ENCODE results near the gene AATK.

Gene AATK

DNA sequence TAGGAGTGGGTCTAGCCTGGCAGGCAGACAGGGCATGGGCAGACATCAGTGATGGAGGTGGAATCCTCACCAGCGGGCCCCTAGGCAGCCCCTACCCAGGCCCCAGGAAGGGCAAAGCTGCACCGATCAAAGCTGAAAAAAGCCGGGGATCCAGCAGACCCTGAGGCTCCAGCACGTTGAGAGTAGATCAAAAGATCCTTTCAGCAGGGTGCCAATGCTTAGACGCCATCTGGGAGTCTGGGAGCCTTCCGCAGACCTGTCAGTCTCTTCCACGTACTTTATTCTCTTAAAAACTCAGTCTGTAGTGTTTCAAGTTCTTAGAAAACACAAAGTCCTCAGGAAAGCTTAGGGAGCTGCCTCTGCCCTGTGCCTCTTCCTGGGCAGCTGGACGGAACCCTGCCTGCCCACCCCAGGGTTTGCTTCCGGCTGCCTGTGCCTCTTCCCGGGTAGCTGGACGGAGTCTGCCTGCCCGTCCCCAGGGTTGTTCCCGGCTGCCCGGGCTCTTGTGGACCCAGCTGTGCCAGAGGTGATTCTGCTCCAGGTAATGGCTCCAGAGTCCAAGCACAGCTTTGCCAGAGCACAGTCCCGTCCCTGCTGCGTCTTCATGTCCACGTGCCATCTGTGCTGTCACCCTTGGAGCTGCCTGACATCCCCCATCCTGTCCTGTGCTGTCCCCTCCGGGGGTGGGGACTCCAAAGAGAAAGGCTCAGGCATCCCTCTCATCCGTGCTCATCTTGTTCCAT, 51.5 kb downstream of the AATK start:
- no peak for DNase-seq (ENCODE audit: low spot score)

DNA sequence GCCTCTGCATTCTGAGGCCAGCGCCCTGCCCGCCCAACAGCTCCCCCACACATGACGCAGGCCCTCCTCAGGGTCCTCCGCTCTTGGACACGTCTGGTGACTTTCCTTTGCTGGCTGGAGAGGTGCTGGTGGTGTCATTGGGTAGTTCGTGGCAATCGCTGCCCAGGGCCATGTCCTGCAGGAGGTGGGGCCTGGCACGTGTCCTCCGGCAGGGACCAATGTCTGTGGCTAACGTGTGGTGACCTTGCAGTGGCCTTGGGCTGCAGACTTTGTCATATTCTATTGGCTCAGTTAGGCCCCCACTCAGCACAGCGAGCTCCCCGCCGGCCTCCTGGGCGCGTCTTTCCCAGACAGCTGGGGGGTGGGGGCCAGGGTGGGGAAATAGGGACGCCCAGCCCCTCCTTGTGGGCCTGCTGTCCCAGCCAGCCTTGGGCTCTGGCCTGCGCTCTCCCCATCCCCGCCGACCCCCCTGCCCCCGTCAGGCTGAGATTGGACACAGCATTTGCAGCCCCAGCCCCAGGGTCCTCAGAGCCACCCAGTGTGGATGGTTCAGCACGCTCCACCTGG, 52.8 kb downstream of the AATK start:
- DNase-seq (ENCODE audit: low spot score), result no peak

DNA sequence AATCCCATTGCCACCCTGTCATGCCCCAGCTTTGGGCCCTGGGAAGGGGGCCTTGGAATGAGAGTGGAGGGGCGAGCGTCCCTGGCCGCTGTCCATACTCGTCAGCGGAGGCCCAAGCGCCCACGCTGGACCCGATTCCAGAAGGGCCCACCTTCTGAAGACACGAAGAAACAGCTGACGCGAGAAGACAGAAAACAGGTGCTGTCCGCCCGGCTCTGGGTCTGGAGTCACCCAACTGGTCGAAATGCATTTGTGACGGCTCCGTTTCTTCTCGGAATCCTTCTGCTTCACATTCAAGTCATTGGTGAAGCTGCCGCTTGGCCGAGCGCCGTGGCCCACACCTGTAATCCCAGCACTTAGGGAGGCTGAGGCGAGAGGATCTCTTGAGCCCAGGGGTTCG, 53.6 kb downstream of the AATK start:
- no peak for DNase-seq (ENCODE audit: low spot score)

DNA sequence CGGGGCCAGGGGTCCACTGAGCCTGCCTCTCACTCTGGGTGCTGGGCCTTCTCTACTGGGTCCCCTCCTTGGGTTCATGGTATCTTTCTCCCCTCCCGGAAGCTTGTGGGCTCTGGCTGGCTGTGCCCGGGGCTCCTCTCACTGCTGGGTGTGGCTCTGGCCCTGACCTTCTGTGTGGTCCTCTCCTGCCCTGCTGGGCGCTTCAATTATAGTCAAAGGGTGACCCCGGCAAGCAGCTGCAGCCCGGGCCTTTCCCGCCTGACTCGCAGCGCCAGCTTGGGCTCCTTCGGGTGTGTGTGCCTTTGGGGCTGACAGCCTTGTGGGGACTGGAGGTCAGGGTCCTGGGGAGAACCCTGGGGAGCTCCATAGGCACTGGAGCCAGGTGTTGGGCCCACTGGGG, 55.0 kb downstream of the AATK start:
- DNase-seq (ENCODE audit: low spot score), result no peak

DNA sequence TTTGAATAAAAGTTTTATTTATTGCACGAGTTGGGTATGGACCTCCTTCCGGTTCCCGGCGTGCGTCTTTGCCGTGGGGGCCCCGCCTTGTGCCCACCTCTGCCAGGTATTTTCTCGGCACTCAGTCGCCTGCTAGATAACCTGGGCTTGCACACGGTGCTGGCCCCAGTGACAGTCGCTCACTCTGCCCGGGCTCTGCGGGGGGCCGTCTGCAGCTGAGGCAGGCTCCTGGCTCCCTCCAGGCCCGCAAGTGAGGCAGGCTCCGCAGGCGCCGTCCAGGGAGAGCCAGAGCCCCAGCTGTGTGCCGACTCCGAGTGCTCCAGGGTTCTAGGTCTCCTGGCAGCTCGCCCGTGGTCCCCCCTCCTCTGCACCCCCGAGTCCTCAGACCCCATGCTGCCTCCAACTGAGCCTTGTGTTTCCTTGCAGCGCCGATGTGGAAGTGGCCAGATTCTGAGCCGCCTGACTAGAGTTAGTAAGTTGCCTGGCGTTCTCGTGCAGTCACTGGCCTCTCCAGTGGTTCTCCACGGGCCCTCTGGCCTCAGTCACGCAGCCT, 55.5 kb downstream of the AATK start:
- DNase-seq (ENCODE audit: low spot score), result no peak

DNA sequence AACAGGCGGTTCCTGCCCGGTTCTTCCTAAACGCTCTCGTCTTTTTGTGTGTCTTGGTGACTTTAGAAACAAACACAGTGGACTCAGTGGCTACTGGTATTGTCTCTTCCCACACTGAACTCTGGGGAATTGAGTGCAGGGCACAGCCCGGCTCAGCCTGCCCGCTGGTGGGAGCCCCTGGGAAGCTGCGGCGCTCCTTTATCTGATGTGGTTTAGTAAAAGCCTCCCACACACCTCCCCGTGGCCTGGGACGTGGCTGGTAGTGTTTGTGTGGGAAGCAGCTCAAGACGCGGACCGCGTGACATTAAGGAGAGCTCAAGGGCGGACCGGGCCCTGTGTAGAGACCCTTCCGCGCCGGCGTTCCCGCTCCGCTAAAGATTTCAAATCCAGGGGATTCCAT, 56.1 kb downstream of the AATK start:
- no peak for DNase-seq (ENCODE audit: low spot score)

DNA sequence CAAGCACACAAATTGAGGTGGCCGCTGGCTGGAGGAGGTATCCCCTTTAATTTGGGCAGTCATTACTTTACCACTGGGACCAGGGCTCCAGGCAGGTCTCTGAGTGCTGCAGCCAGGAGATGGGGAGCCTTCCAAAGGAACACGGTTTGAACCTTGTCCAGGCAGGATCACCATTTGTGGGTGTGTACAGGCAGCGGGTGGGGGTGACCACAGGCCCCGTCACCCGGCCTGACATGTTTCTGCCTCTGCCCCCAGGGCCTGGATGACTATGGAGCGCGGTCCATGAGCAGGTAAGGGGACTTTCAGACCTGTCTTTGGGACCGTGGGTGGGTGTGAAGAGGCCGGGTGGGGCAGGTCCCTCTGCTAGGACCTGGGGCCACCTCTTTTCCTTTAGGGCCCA, 57.8 kb downstream of the AATK start:
- DNase-seq (ENCODE audit: low spot score), result no peak

DNA sequence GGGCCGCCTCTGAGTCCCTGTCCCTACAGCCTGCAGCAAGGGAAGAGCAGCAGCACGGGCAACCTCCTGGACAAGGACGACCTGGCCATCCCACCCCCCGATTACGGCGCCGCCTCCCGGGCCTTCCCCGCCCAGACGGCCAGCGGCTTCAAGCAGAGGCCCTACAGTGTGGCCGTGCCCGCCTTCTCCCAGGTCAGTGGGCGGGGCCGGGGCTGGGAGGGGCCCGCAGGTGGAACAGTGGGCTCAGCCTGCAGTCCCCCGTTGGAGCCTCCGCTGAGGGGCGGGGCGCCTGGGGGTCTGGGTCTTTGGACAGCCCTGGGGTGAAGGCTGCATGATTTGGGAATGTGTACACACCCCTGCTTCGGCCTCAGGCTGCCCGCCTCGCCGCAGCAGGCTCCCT, 59.3 kb downstream of the AATK start:
- DNase-seq (ENCODE audit: low spot score), result no peak

DNA sequence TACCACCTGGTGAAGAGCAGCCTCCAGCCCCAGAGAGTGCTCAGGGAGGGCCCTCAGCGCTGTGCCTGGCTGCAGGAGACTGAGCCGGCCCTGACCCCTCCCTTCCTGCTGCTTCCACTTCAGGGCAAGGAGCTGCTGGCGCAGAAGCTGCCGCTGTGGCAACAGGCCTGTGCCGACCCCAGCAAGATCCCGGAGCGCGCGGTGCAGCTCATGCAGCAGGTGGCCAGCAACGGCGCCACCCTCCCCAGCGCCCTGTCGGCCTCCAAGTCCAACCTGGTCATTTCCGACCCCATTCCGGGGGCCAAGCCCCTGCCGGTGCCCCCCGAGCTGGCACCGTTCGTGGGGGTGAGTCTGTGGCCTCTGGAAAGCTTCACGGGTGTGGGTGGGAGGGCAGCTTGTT, 62.6 kb downstream of the AATK start:
- no peak for DNase-seq (ENCODE audit: low spot score)

DNA sequence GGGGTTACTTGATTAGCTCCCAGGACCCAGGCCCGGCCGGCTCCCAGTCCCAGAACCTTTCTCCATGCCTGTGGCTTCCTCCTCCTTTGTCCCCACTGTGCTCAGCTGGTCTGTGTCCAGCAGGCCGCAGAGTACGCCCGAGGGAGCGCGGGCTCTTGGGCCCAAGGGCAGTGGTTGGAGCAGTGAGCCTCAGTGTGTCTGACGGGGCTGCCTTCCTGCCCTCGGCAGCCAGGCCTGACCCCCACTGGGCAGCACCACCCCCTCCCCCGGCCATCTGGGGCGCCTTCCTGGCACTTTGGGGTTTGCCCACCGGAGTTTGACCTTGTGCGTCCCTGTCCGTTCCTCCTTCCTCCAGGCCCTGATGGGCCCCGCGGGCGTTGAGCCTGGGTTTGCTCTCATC, 63.2 kb downstream of the AATK start:
- no peak for DNase-seq (ENCODE audit: low spot score)

DNA sequence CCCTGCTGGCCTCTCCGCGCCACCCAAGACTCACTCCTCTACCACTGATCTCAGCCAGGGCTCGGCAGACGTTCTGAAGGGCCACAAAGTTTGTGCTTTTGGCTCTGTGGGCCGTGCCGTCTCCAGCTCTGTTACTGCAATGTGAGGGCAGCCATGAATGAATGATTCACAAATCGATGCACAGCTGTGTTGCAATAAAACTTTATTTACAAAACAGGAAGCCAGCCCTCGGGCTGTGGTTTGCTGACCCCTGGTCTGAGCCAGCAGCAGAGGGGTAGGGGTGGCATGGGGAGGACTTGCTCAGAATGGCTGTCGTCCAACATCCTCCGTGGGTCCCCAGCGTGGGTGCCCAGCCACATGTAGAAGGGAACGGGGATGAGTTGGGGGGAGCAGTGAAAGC, 63.7 kb downstream of the AATK start:
- DNase-seq (ENCODE audit: low spot score), result no peak

DNA sequence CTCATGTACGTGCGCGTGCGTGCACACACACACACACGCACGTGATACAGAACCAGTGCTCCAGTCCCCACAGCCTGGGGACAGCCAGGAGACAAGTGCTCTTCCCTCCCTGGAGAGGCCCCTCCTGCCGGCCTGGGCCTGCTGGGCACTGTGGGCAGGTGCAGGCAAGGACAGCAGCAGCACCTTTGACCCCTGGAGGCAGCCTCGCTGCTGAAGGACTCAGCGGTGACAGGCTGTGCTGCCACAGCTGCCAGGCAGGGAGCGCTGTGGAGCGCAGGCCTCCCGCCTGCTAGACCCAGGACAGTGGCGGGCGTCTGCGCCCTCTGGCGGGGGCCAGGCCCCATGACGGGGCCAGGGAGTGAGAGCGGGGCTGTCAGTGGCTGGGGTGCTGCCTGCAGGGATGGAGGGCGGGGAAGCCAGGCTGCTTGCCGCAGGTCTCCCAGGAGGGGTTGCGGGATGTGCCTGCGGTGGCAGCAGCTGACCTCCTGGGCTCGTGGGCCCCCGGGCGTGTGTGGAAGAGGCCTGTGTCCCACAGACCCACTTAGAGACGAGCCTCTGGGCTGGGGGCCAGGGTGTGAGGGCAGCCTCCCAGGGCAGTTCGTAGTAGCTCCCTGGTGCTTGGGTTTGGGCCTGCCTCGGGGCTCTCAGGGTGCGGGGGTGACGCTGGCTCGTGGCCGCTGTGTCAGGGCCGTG, 64.3 kb downstream of the AATK start:
- DNase-seq (ENCODE audit: low spot score), result peak; percentile 91

DNA sequence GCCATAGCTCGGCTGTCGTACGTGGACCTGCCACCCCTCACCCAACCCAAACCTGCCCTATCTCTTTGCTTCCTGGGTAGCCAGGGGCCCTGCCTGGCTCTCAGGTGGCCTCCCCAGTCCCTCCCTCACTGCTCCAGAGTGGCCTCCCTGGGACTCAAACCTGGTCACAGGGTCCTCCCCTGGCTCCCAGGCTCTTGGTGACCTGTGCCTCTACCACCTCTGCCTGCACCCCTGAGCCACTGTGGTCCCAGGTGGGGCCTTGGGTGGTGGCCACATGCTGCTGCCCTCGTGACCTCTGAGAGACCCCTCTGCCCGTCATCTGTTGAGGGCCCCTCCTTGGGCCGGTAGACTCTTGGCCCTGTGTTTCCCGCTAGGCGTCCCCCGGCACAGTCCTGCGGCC, 65.4 kb downstream of the AATK start:
- DNase-seq (ENCODE audit: low spot score), result no peak

DNA sequence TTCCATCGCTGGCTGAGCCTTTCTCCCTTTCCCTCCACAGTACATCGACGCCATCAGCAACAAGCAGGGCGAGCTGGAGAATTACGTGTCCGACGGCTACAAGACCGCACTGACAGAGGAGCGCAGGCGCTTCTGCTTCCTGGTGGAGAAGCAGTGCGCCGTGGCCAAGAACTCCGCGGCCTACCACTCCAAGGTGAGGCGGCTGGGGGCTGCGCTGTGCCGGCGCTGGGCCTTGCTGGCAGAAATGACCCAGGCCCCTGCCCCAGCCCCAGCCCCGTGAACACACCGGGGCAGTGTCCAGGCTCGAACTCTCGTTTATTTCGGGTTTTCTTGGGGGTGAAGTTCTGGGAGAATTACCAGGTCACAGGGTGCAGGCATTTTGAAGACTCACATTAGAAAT, 66.1 kb downstream of the AATK start:
- no peak for DNase-seq (ENCODE audit: low spot score)

DNA sequence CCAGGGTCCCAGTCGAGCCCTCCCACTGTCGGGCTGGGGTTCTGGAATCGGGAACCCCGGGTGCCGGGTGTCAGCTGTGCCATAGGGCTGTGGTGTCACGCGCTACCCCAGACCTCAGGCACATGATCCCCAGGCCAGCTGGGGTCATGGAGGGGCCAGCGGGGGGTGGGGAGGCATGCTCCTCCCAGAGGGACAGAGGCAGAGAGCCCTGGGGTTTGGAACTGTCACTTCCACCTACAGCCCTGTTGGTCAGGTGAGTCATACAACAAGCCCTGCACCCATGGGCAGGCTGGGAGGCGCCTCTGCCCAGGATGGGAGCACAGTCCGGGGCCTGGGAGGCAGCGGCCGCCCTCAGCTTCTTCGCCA, 68.1 kb downstream of the AATK start:
- no peak for DNase-seq (ENCODE audit: low spot score)

DNA sequence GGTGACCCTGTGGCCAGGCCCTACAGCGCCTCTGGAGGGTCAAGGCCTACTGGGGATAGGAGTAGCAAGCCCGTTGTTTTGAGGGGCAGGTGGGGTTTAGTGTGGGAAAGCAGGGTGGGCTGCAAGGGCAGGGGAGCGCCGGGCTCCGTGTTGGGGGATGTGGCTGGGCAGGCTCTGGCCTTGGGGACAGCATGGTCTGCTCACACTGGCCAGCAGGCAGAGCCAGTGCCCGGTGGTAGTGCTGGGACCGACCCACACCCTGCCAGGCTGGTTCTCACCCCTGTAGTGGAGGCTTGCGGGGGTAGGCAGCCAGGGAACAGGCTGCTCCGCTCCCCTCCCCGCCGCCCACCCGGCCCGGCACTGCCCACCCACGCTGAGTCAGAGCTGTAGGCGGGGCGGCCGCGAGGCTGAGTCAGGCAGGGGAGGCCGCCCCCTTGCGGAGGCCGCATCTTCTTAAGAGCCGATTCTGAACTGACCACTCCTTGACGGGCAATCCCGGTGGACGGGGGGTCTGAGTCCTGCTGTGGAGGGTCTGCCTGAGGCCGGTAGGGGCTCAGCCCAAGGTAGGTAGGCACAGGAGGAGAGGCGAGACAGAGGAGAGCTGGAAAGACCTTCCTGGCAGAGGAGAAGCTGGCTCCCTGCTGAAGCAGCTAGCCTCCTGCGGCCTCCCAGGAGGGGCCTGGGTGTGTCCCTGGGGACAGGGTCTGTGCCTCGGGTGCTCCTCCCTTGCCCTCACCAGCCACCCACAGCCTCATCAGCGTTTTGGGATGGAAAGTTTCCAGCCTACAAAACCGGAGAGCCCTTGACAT, 68.7 kb downstream of the AATK start:
- peak; percentile 62 for DNase-seq (ENCODE audit: low spot score)

DNA sequence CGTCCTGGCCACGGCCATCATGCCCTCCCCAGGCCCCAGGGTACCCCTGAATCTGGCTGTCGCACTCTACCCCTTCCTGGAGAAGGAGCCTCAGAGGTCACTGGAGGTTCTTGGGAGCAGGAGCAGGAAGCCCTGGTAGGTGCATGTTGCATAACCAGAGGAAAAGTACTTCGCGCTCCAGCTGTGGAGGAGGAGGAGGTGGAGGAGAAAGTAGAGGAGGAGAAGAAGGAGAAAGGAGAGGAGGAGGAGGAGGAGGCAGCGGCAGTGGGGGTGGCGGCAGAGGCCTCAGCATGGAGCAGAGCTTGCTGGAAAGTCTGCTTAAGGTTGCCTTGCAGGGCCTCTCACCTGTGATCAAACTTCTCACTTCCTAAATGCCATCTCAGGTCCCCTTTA, 69.3 kb downstream of the AATK start:
- DNase-seq (ENCODE audit: low spot score), result no peak

DNA sequence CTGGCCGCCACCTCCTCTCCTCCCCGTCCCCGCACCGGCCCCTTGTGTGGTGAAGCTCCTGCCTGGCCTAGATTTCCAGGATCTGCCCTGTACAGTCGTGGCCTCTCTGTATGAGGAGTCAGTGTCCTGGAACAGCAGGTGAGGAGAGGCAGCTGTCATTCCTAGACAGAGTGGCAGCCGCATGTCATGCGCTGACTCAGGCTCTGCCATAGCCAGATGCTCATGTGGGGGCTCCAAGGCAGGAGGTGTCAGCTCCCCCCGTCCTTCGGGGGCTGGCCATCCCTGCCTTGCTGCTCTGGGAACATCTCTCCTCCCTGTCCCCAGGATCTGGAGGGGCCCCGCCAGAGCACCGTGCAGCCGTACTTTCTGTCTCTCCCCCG, 70.6 kb downstream of the AATK start:
- DNase-seq (ENCODE audit: low spot score), result peak; percentile 50

DNA sequence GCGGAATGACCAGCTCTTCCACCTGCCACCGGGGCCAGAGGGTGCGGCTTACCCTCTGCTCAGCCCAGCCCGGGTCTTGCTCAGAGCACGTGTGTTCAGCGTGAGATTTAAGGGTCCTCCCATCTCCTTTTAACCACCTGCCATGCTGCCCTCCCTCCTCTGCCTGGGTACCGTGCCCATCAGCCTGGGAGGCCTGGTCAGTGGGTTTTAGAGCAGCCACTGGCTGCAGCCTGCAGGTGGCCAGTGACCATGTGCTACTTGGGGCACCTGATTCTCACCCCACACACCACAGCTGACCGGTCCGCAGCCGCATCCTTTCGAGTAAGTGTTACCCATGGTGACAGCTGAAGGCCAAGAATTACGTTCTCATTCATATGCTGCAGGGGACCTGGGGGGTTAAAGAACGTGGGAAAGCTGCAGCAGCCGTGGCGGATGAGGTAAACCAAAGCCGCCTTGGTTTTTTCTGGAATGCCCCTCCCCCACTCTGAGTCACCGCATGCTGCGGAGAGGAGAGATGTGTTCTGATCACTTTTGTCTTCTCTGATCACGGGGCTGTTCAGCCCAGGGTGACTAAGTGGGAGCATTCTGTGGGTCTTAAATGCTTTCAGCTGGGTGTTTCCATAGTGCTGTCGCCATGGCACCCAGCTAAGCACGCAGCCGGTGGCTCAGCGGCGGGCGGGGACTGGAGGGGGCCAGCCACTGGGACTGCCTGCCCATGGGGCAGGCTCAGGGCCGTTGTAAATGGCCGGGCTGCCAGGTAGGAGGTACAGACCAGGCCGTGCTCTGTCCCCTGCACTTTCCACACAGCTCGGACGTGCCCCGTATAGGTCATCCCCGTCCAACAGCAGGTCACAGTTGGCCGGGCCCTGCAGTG, 71.3 kb downstream of the AATK start:
- DNase-seq (ENCODE audit: low spot score), result peak; percentile 99

DNA sequence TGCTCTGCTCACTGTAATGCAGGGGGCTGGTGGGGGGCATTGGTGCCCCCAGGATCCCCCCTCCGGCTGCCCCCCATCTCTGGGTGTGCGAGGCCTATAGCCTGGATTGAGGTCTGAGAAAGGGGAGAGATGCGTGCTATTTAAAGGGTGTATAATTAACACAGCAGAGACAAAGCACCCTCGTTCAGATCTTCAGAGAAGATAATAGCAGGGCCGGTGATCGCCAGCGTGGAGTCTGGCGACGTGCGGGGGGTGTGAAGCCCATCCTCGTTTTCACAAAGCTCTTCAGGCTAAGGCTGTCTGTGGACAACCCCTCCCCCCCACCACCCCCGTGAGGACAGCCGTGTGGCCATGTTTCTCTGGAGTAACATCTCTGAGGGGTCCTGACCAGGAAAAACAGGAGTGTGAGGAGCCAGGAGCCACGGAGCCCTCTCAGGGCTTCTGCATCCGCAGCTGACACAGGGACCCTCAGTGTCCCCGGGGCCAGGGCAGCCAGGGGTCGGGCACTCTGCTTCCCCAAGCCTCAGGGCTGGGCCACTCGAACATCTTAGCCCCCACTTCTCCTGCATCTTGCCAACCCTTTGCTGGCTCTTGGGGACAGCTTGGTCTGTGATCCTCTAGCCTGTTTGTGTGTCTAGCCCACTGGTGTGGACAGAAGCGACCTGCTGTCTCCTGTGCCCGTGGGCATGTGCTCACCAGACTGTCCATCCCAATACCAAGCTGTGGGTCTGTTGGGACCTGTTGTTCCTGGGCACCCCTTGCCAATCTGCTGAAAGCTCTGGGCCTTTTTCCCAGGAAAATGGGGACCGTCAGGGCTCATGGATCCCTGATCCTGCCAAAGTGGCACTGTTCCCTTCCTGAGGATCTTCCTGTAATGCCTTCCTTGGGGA, 72.2 kb downstream of the AATK start:
- DNase-seq (ENCODE audit: low spot score), result no peak

Data from CD4-positive, alpha-beta T cell treated with Interleukin-2 at 100 ng/mL for 4 hours (primary cell).